CD4-positive, alpha-beta T cell treated with Interleukin-4 for 4 hours (primary cell): ENCODE results near the gene WDR11.

Source experiments
- DNase-seq: peaks from one replicate; pipeline ENCODE4 v3.0.0-alpha.2; 2020

The WDR11 gene

GRCh38 chr10:120945182-120945581 is 94.0 kb downstream of the WDR11 start:
- no peak for DNase-seq

- no peak for DNase-seq
Measured at GRCh38 chr10:120945801-120946302, 94.7 kb downstream of the WDR11 start.

- DNase-seq, result no peak
Measured at GRCh38 chr10:120946497-120946896, 95.3 kb downstream of the WDR11 start.

GRCh38 chr10:120948889-120949608 is 97.9 kb downstream of the WDR11 start:
- peak; percentile 15 for DNase-seq

- DNase-seq, result no peak
Measured at GRCh38 chr10:120949609-120950031, 98.5 kb downstream of the WDR11 start.

- no peak for DNase-seq
Measured at GRCh38 chr10:120950051-120950561, 98.9 kb downstream of the WDR11 start.

GRCh38 chr10:120951288-120951687 is 100.1 kb downstream of the WDR11 start:
- DNase-seq, result no peak

- no peak for DNase-seq
Measured at GRCh38 chr10:120953897-120954296, 102.7 kb downstream of the WDR11 start.
